CD4-positive, alpha-beta T cell treated with Interleukin-4 for 1 hour (primary cell): ENCODE data around the gene ERAL1.
"Not testable (repeated sequence)": the region's sequence is repeated elsewhere in the genome, so short reads cannot be mapped to it uniquely, and the experiment has no call there.

ENCODE experiments used
- DNase-seq, 2 donors: peaks; one replicate each; pipeline ENCODE4 v3.0.0-alpha.2; 2020 to 2022

Gene ERAL1

GRCh38 chr17:28855336-28855679, 492 bp downstream of the ERAL1 start:
- no peak for DNase-seq

GRCh38 chr17:28856028-28856574, 1.3 kb downstream of the ERAL1 start:
- DNase-seq, result no peak

DNA sequence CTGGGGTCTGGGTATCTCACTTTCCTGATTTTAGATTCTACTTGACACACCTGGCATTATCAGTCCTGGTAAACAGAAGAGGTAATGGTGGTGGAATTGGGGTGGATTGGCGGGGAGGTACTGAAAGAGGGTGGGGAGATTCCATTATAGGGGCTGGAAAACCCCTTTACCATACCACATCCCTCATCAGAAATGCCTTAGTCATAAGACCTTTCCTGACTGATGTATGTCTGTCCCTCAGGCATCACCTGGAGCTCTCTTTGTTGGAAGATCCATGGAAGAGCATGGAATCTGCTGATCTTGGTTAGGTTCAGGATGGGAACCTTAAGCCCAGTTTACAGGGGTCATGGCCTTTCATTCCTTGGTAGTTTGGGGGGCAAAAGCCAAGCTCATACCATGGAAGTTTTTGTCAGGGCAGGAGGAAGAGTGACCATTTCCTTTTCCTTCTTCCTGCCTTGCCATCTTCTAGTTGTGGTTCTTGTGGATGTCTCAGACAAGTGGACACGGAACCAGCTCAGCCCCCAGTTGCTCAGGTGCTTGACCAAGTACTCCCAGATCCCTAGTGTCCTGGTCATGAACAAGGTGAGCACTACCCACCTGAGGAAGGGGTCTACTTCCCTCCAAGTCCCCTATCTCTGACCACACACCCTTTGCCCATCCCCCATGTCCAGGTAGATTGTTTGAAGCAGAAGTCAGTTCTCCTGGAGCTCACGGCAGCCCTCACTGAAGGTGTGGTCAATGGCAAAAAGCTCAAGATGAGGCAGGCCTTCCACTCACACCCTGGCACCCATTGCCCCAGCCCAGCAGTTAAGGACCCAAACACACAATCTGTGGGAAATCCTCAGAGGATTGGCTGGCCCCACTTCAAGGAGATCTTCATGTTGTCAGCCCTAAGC, 3.3 kb downstream of the ERAL1 start:
- DNase-seq, result no peak

DNA sequence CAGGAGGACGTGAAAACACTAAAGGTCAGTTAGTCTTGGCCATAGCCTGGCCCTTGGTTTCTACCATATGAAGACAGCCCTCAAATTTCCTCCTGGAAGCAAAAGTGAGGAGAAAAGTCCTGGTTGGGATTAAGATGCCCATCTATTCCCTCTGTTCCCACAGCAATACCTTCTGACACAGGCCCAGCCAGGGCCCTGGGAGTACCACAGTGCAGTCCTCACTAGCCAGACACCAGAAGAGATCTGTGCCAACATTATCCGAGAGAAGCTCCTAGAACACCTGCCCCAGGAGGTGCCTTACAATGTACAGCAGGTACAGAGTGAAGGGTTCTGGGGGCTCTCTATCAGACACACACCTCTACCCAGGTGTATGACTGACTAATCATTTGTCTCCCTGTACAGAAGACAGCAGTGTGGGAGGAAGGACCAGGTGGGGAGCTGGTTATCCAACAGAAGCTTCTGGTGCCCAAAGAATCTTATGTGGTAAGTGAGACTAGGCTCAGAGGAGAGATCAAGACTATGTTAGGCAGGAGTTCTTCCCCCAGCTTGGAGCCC, 4.1 kb downstream of the ERAL1 start:
- DNase-seq, result no peak

- no peak for DNase-seq
Measured at GRCh38 chr17:28860363-28860808, 5.6 kb downstream of the ERAL1 start.

- DNase-seq, result no peak
Measured at GRCh38 chr17:28861393-28862203, 6.8 kb downstream of the ERAL1 start.

- no peak for DNase-seq
Measured at GRCh38 chr17:28862561-28862960, 7.7 kb downstream of the ERAL1 start.

DNA sequence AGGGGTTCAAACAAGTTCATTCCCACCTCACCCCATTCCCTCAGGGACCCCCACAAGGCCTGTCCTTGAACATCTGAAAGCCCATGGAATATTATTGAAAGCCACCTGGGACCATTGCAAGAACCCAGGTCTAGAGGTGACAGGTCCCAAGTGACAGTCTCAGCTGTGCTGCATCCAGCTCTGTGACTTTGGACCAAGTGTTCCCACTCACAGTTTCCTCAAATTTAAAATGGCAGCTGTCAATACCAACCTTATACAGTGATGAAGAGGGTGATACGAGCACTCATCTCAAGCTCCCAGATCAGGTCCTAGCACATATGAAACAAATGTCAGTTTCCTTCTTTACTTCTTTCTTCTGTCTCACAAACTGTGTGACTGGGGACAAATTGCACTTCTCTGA, 9.1 kb downstream of the ERAL1 start:
- DNase-seq, result no peak

DNA sequence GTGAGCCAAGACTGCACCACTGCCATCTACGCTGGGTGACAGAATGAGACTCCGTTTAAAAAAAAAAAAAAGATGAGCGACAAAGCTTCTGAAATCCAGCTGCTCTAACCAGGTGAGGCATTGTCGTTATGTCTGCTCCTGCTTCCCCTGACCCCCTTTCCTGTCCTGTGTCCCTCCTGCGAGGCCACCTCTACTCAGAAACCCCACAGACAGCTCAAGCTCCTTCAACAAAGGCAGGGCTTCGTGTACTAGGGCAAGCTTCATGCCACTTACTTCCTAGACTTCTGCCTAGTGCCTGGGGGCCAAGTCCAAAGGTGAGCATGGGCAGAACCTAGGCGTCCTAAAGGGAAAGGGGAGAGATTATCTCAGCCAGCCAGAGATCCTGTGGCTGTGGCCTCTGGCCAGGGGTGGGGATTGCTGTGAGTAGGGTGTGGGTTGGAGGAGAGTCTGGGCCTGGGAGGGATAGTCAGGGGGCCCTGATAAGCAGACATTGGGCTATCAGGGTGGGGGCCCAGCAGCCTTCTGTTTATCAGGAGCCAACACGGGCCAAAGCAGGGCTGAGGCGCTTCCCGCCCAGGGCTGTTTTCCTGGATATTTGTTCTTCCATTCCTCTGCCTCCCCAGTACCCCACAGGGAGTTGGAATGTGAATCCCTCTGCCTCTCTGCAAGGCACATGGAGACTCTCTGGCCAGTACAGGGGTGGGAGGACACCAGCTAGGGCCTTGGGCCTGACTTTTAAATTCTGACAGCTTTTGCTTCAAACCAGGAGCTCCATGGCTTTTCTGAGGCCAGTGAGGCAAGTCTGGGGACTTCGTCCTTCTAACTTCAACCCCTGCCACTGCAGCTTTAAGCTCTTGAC, 10.4 kb downstream of the ERAL1 start:
- DNase-seq, result no peak

GRCh38 chr17:28865946-28866752, 11.3 kb downstream of the ERAL1 start:
- DNase-seq, result no peak

- no peak for DNase-seq
Measured at GRCh38 chr17:28867276-28867675, 12.5 kb downstream of the ERAL1 start.

DNA sequence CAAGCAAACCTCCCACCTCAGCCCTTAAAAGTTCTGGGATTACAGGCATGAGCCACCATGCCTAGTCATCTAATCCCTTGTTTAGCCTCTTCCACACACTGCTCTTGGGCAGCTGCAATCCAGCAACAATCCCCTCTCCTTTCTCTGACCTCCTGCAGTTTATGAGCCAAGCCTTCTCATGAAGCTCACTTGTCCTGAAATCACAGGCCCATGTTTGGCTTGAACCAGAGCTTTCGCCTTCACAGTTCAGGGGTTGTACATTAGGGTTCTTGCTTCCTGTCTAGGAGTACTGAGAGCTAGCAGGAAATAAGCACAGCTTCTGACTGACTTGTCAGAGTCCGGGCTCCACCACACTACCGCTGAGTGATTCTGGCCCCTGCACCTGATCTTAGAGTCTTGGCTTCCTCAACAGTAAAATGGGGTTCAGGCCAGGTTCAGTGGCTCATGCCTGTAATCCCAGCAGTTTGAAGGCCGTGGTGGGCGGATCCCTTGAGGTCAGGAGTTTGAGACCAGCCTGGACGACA, 16.3 kb downstream of the ERAL1 start:
- peak; percentile 38 to 45 for DNase-seq

- no peak for DNase-seq
Measured at GRCh38 chr17:28873839-28874238, 19.0 kb downstream of the ERAL1 start.

DNA sequence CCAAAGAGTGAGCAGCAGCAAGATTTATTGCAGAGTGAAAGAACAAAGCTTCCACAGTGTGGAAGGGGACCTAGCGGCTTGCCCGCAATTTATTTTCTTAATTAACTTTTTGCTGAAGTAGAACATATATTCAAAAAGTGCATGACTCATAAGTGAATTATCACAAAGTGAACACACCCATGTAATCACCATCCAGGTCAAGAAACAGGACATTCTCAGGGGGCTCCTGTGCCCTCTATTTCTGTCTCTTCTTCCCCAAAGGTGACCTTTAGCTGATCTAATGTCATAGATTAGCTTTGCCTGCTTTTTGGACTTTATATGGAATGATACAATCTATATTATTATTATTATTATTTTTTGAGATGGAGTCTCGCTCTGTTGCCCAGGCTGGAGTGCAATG, 19.9 kb downstream of the ERAL1 start:
- DNase-seq, result no peak

DNA sequence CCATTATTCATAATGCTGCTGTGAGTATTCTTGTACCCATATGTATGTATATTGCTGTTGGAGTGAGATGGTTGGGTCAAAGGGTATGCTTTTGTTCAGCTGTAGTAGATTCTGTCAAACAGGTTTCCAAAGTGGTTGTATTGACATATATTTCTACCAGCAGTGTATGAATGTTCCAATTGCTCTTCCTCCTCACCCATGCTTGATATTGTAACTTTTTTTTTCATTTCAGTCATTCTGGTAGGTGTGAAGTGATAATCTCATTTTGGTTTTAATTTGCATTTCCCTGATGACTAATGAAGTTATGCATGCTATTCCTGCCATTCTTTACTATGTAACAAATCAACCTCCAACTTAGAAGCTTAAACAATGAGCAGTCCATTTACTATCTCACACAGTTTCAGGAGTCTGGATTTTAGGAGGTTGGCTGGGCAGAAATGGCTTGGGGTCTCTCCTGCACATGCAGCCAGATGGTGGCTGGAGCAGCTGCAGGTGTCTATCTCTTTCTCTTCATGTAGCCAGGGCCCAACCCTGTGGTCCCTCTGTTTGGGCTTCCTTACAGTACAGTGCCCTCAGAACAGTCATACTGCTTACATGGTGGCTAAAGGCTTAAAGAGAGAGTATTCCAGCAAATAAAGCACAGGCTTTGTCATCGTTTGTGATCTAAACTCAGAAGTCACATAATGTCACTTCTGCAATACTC, 21.2 kb downstream of the ERAL1 start:
- no peak for DNase-seq

DNA sequence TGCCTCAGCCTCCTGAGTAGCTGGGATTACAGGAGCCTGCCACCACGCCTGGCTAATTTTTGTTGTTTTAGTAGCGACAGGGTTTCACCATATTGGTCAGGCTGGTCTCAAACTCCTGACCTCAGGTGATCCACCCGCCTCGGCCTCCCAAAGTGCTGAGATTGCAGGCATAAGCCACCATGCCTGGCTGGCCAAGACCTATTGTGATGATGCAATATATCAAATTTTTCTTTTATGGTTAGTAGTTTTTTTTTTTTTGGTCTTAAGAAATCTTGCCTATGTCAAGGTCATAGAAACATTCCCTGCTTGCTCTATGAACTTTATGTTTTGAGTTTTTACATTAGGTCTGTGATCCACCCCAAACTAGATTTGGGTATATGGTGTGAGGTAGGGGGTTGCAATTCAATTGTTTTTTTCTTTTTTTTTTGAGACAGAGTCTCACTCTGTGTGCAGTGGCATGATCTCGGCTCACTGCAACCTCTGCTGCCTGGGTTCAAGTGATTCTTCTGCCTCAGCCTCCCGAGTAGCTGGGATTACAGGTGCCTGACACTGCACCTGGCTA, 22.4 kb downstream of the ERAL1 start:
- DNase-seq, result not testable (repeated sequence)

DNA sequence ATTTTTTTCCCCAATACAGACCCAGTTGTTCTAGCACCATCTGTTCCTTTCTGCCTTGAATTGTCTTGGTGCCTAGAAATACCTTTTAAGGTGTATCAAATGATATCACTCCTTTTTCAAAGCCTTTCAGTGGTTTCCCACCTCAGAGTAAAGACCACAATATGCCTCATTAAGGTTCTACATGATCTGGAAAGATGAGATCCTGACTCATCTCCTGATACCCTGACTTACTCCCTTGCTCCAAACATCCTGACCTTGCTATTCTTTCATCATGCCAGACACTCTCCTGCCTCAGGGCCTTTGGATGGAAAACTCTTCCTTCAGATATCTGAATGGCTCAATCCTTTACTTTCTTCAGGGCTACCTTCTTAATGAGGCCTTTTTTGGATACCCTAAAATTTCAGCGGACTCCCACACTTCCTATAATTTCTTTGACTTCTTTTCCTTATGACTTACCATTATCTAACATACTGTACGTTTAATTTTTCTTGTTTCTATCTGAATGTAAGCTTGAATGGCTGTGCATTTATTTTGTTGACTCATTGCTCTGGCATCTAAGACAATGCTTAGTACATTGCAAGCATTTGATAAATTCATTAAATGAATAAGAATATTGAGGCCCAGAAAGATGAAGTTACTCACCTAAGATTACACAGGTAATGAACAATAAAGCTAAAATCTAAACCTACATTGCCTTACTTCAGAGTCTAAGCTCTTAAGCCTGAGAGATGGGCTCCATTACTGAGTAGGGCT, 23.5 kb downstream of the ERAL1 start:
- no peak for DNase-seq

- no peak for DNase-seq
Measured at GRCh38 chr17:28878981-28879380, 24.2 kb downstream of the ERAL1 start.

- DNase-seq, result no peak
Measured at GRCh38 chr17:28879886-28880571, 25.2 kb downstream of the ERAL1 start.
